ENCODE measurements around the gene AP2B1.

- TF ChIP-seq CTCF (IDR thresholded peaks at IDR 0.05) (no peak), POLR2A (IDR thresholded peaks at IDR 0.05) (no peak), POLR2AphosphoS5 (IDR thresholded peaks at IDR 0.05) (no peak)
Observed at GRCh38 chr17:35728551-35728950, 141.4 kb downstream of the AP2B1 start.
